Naive B cell (primary cell): ENCODE results near the gene PAPSS1. TPM values are rescaled to one million over a fixed set of nuclear protein-coding genes. Genes with fewer than 3 reads are reported as not detected.
"Not testable (repeated sequence)": the region's sequence is repeated elsewhere in the genome, so short reads cannot be mapped to it uniquely, and the experiment has no call there.

Source experiments
- ATAC-seq, 2 donors: fragments of 150-1000 bp; cut with Tn5 transposase; 2 replicates each; pipeline ENCODE4 v1.10.0; 2021; ENCODE audit warnings: low read depth in 2 of 2, mild to moderate bottlenecking in 2 of 2, moderate library complexity in 2 of 2
- DNase-seq: peaks from one replicate; pipeline ENCODE4 v3.0.0; 2022
- H3K27ac Mint-ChIP-seq, 6 donors: one replicate each; pipeline ENCODE4 v1.8.0; 2020 to 2022; ENCODE audit warnings: mild to moderate bottlenecking in 6 of 6, mixed read lengths in 6 of 6, moderate library complexity in 5 of 6, inconsistent platforms in 2 of 6
- H3K27me3 Mint-ChIP-seq, 3 donors: one replicate each; pipeline ENCODE4 v1.8.0; 2021 to 2022; ENCODE audit warnings: mixed read lengths in 3 of 3, mild to moderate bottlenecking in 1 of 3
- H3K36me3 Mint-ChIP-seq, 2 donors: one replicate each; pipeline ENCODE4 v1.8.0; 2020 to 2022; ENCODE audit warnings: mixed read lengths in 2 of 2, inconsistent platforms in 1 of 2, mild to moderate bottlenecking in 1 of 2
- H3K4me1 Mint-ChIP-seq, 3 donors: one replicate each; pipeline ENCODE4 v1.8.0; 2020 to 2022; ENCODE audit warnings: mixed read lengths in 3 of 3, inconsistent platforms in 1 of 3, mild to moderate bottlenecking in 1 of 3, moderate library complexity in 1 of 3
- H3K4me3 Mint-ChIP-seq, 8 donors: one replicate each; pipeline ENCODE4 v1.8.0; 2020 to 2022; ENCODE audit warnings: mild to moderate bottlenecking in 8 of 8, mixed read lengths in 8 of 8, moderate library complexity in 8 of 8, inconsistent platforms in 2 of 8
- H3K9me3 Mint-ChIP-seq, 7 donors: one replicate each; pipeline ENCODE4 v1.8.0; 2020 to 2022; ENCODE audit warnings: mixed read lengths in 7 of 7, mild to moderate bottlenecking in 5 of 7, inconsistent platforms in 2 of 7, moderate library complexity in 1 of 7
- polyA plus RNA-seq, 6 donors: library from polyadenylated mRNA; unstranded; fragments of 300-500 nt; fragmentation: Illumina TruSeq; gene quantifications; one replicate each; pipeline ENCODE4 v1.2.3, GENCODE V29; 2021; ENCODE audit warnings: low read depth in 6 of 6

Gene PAPSS1
- polyA plus RNA-seq, 6 donors from 2014 or later, result 27.4 to 54.5 (median 33.6) TPM

GRCh38 chr4:107654694-107655093, 65.3 kb downstream of the PAPSS1 start:
- Mint-ChIP-seq H3K27ac (peak overlapping the region in 1 of 6 donors; percentile 78), H3K27me3 (no peaks in the 10 kb centered on the region), H3K36me3 (peaks cover 42 to 61% of the 10 kb centered on the region in 2 donors)

DNA sequence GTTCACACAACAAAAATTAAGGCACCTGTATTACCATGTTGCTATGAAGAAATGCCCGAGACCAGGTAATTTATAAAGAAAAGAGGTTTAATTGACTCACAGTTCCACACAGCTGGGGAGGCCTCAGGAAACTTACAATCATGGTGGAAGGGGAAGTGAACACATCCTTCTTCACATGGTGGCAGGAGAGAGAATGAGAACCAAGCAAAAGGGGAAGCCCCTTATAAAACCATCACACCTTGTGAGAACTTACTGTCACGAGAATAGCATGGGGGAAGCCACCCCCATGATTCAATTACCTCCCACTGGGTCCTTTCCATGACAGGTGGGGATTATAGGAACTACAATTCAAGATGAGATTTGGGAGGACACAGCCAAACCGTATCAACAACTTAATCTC, 68.6 kb downstream of the PAPSS1 start:
- not testable (repeated sequence) for H3K27ac Mint-ChIP-seq, ATAC-seq, H3K4me1 Mint-ChIP-seq, H3K4me3 Mint-ChIP-seq, H3K27me3 Mint-ChIP-seq
- peaks cover 68 to 71% of the 10 kb centered on the region in 2 donors for H3K36me3 Mint-ChIP-seq
- peaks cover 3 to 13% (median 8%) of the 10 kb centered on the region in 7 donors for H3K9me3 Mint-ChIP-seq
- peak; percentile 0 for DNase-seq

More at GRCh38 chr4:107654694-107655093, 65.3 kb downstream of the PAPSS1 start:
- Mint-ChIP-seq H3K4me1 (peaks cover 0 to under 1% (median 0%) of the 10 kb centered on the region in 3 donors), H3K9me3 (peaks cover 0 to 13% (median 8%) of the 10 kb centered on the region in 7 donors), H3K4me3 (no peak overlapping the region)
- ATAC-seq (no peak), DNase-seq (no peak)

- H3K27me3 Mint-ChIP-seq, result no peaks in the 10 kb centered on the region
- no peak overlapping the region for H3K27ac Mint-ChIP-seq
- H3K36me3 Mint-ChIP-seq, result peaks cover 66 to 67% of the 10 kb centered on the region in 2 donors
- peaks cover 3 to 13% (median 8%) of the 10 kb centered on the region in 7 donors for H3K9me3 Mint-ChIP-seq
- H3K4me1 Mint-ChIP-seq, result peaks cover 0 to 6% (median 0%) of the 10 kb centered on the region in 3 donors
- no peak overlapping the region for H3K4me3 Mint-ChIP-seq
- ATAC-seq, result no peak
- DNase-seq, result no peak
These were observed 69.8 kb downstream of the PAPSS1 start for GRCh38 chr4:107650251-107650650.

- no peak overlapping the region for H3K4me3 Mint-ChIP-seq
- no peaks in the 10 kb centered on the region for H3K27me3 Mint-ChIP-seq
- H3K27ac Mint-ChIP-seq, result no peak overlapping the region
- ATAC-seq, result no peak
- peaks cover 0 to 6% (median 0%) of the 10 kb centered on the region in 3 donors for H3K4me1 Mint-ChIP-seq
- peaks cover 0 to 13% (median 8%) of the 10 kb centered on the region in 7 donors for H3K9me3 Mint-ChIP-seq
- no peak for DNase-seq
- H3K36me3 Mint-ChIP-seq, result peaks cover 59 to 64% of the 10 kb centered on the region in 2 donors
These were observed 71.6 kb downstream of the PAPSS1 start for GRCh38 chr4:107648178-107648991.

GRCh38 chr4:107647591-107647990, 72.4 kb downstream of the PAPSS1 start:
- H3K9me3 Mint-ChIP-seq, result peaks cover 0 to 13% (median 8%) of the 10 kb centered on the region in 7 donors
- H3K27ac Mint-ChIP-seq, result peak overlapping the region in 1 of 6 donors; percentile 15
- H3K36me3 Mint-ChIP-seq, result peaks cover 53 to 63% of the 10 kb centered on the region in 2 donors
- ATAC-seq (no peak), DNase-seq (no peak)
- no peaks in the 10 kb centered on the region for H3K27me3 Mint-ChIP-seq
- peaks cover 0 to 6% (median 0%) of the 10 kb centered on the region in 3 donors for H3K4me1 Mint-ChIP-seq
- no peak overlapping the region for H3K4me3 Mint-ChIP-seq

DNA sequence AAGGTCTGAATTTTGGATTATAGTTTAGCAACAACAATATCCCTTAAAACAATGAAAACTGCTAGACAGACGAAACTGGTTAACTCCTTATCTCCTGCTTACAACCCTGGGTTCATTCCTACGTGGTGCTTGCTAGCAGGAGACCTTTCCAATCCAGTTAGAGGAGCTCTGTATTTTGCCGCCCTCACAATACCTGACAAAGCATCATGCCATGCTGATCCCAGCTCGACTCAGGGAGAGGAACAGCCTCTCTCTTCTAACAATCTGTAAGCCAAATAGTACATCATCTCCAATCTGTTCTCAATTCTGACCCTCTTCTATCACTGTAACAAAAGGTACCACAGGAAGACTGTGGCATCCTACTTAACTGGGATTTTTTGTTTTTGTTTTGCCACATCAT, 74.4 kb downstream of the PAPSS1 start:
- H3K27me3 Mint-ChIP-seq, result no peaks in the 10 kb centered on the region
- H3K4me3 Mint-ChIP-seq, result no peak overlapping the region
- DNase-seq, result no peak
- peaks cover 0 to 3% (median under 1%) of the 10 kb centered on the region in 7 donors for H3K9me3 Mint-ChIP-seq
- no peak overlapping the region for H3K27ac Mint-ChIP-seq
- peaks cover 46 to 55% of the 10 kb centered on the region in 2 donors for H3K36me3 Mint-ChIP-seq
- no peak for ATAC-seq
- peaks cover 0 to 6% (median 0%) of the 10 kb centered on the region in 3 donors for H3K4me1 Mint-ChIP-seq

- no peaks in the 10 kb centered on the region for H3K9me3 Mint-ChIP-seq
These were observed 77.0 kb downstream of the PAPSS1 start for GRCh38 chr4:107643021-107643420.

DNA sequence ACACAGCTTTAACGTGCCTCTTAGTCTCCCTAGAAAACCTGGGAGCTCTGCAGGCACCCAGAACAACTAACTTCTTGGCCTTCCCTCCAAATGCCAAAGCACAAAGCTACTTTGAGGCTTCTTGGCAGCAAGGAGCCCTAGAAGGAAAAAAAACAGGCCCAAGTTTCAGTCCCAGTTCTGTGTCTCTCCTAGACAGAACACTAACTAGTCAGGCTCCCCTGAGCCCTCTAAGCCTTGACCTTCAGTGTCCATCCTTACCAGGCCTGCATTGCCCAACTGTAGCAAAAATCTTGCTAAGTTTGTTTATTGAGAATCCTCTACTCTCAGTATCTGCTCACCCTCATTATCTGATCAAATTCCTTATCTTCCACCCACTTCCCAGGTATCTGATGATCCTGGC, 79.2 kb downstream of the PAPSS1 start:
- Mint-ChIP-seq H3K27me3 (no peaks in the 10 kb centered on the region), H3K4me3 (no peak overlapping the region), H3K27ac (peak overlapping the region in 1 of 6 donors; percentile 66), H3K4me1 (no peaks in the 10 kb centered on the region), H3K36me3 (peaks cover 19% of the 10 kb centered on the region in 2 donors), H3K9me3 (no peaks in the 10 kb centered on the region)
- ATAC-seq (no peak), DNase-seq (no peak)

More at GRCh38 chr4:107643021-107643420, 77.0 kb downstream of the PAPSS1 start:
- Mint-ChIP-seq H3K27ac (peak overlapping the region in 1 of 6 donors; percentile 26), H3K4me1 (no peaks in the 10 kb centered on the region), H3K36me3 (peaks cover 33 to 35% of the 10 kb centered on the region in 2 donors), H3K4me3 (no peak overlapping the region), H3K27me3 (no peaks in the 10 kb centered on the region)
- ATAC-seq, result no peak
- DNase-seq, result no peak

- Mint-ChIP-seq H3K36me3 (peaks cover 19% of the 10 kb centered on the region in 2 donors), H3K27me3 (no peaks in the 10 kb centered on the region), H3K9me3 (no peaks in the 10 kb centered on the region), H3K4me3 (no peak overlapping the region), H3K4me1 (no peaks in the 10 kb centered on the region), H3K27ac (no peak overlapping the region)
- ATAC-seq (no peak), DNase-seq (no peak)
These were observed 79.8 kb downstream of the PAPSS1 start for GRCh38 chr4:107640197-107640596.

- H3K27ac Mint-ChIP-seq, result no peak overlapping the region
- no peak for ATAC-seq
- peaks cover 0 to 2% (median 0%) of the 10 kb centered on the region in 7 donors for H3K9me3 Mint-ChIP-seq
- H3K4me1 Mint-ChIP-seq, result no peaks in the 10 kb centered on the region
- no peak for DNase-seq
- H3K27me3 Mint-ChIP-seq, result no peaks in the 10 kb centered on the region
- H3K36me3 Mint-ChIP-seq, result peaks cover under 1 to 21% of the 10 kb centered on the region in 2 donors
- no peak overlapping the region for H3K4me3 Mint-ChIP-seq
These were observed 84.3 kb downstream of the PAPSS1 start for GRCh38 chr4:107635735-107636134.

DNA sequence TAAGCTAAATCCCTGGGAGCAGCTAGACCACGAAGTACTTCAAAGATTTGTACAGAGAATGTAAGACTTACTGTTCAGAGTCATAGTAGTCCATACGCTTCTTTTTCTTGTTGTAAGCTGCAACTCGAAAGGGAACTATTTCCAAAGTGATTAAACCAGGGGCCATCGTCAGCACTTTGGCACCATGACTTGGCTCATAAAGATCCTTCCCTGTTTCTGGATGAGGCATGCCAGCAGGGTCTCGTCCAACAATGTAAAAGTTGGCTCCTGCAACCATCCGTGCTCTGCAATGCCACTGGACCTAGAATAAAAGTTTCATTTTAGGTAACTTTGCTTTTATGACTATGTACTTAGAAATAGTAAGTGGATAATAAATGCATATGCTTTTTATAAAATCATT, 88.5 kb downstream of the PAPSS1 start:
- no peak for DNase-seq
- ATAC-seq, result no peak
- Mint-ChIP-seq H3K27me3 (no peaks in the 10 kb centered on the region), H3K27ac (no peak overlapping the region), H3K36me3 (peaks cover 25 to 32% of the 10 kb centered on the region in 2 donors), H3K4me3 (no peak overlapping the region), H3K9me3 (peaks cover 0 to 3% (median 0%) of the 10 kb centered on the region in 7 donors), H3K4me1 (peaks cover 4 to 9% (median 6%) of the 10 kb centered on the region in 3 donors)

- Mint-ChIP-seq H3K27ac (no peak overlapping the region), H3K36me3 (peaks cover 25 to 39% of the 10 kb centered on the region in 2 donors)
- ATAC-seq, result no peak
These were observed 89.8 kb downstream of the PAPSS1 start for GRCh38 chr4:107630185-107630705.

DNA sequence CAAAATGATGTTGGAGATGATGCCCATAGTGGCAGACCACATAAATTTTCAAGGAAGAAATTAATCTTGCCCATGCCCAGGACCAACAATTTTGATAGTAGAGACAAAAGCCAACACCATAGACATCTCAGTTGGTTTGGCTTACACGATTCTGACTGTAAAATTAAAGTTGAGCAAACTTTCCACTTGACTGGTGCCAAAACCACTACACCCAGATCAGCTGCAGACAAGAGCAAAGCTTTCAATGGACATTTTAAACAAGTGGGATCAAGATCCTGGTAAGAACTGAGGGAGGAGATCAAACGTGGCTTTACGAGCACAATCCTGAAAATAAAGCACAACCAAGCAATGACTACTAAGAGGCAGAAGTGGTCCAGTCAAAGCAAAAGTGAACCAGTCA, 90.7 kb downstream of the PAPSS1 start:
- no peak for DNase-seq
- H3K4me3 Mint-ChIP-seq, result no peak overlapping the region
- H3K4me1 Mint-ChIP-seq, result peaks cover 4 to 9% (median 6%) of the 10 kb centered on the region in 3 donors
- H3K27ac Mint-ChIP-seq, result peak overlapping the region in 1 of 6 donors; percentile 29
- H3K27me3 Mint-ChIP-seq, result no peaks in the 10 kb centered on the region
- ATAC-seq, result no peak
- H3K36me3 Mint-ChIP-seq, result peaks cover 34 to 44% of the 10 kb centered on the region in 2 donors
- peaks cover 0 to 7% (median 2%) of the 10 kb centered on the region in 7 donors for H3K9me3 Mint-ChIP-seq

More at GRCh38 chr4:107630185-107630705, 89.8 kb downstream of the PAPSS1 start:
- Mint-ChIP-seq H3K27me3 (no peaks in the 10 kb centered on the region), H3K4me3 (no peak overlapping the region), H3K4me1 (peaks cover 4 to 9% (median 6%) of the 10 kb centered on the region in 3 donors), H3K9me3 (peaks cover 0 to 3% (median 0%) of the 10 kb centered on the region in 7 donors)
- no peak for DNase-seq
